Pulmonary artery endothelial cell (primary cell): ENCODE results near the gene S100A10. TPM values are rescaled to one million over a fixed set of nuclear protein-coding genes. Genes with fewer than 3 reads are reported as not detected.

ENCODE experiments used
- DNase-seq: peaks from one replicate; pipeline ENCODE4 v3.0.0-alpha.2; 2011; ENCODE audit warnings: low read depth, low spot score
- total RNA-seq: library from RNA; depleted of rRNA; stranded (reverse); fragments of >200 nt; gene quantifications from 2 replicates; pipeline ENCODE4 v1.2.3, GENCODE V29; 2014

Gene S100A10
- total RNA-seq, 1 donor from 2014 or later: 182 TPM

- no peak for DNase-seq
Observed at GRCh38 chr1:151939141-151939540, 54.5 kb downstream of the S100A10 start.

GRCh38 chr1:151936653-151937052 lies 57.0 kb downstream of the S100A10 start:
- no peak for DNase-seq

DNA sequence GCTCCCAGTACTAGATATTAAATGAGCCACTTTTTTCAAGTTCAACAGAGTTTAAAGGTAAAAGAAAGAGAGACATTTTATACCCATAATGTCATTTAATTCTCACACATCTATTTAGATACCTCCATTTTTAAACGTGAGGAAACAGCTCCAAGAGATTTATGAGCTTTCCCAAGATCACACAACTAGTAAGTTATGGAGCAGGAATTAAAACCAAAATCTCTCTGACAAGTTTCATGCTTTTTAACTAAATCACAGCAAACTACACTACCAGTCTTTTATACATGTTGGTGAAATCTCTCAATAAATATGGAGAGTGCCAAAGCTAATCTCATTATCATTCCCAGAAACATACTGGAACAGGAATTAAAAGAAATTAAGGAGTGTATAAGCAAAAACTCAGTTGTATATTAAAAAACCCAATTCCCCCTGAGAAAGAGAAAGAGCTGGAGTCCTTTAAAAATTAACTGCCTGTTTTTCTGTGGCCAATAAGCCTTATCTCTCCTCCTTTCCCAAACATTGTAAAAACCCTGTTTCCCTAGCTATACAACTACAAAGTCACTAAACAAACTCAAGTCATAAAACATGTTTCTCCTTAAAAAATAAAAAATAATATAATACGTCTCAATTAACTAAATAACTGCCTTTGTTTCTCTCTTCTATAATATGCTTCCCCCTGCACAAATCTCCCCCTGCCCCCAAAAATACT lies 57.6 kb downstream of the S100A10 start:
- DNase-seq: no peak

DNA sequence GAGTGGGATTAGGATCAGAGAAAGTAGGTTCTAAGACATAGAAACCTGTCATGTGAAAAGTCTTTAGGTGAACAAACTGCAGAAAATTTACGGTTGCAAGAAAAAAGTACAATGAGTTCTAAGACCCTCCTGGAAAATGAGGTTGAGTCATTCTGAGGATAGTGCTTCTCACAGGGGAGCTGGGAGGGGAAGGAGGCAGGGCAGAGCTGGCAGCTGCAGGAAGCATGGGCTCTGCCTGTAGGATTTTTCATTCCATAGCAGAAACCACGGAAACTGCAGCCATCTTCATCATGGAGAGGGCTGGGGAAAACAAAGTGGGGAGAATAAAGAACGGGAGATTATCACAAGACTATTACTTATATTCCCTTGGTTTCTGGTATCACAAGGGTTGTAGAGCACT lies 58.5 kb downstream of the S100A10 start:
- DNase-seq: no peak

- peak; percentile 22 for DNase-seq
Observed at GRCh38 chr1:151934048-151934493, 59.6 kb downstream of the S100A10 start.

Other genes with a start within 250 kb of the S100A10 start
- gene MRPL9, start 230.4 kb downstream of the S100A10 start, total RNA-seq: 120 and 141 TPM in 2 replicates
- 8.2 and 11.8 TPM in 2 replicates for gene TDRKH, start 203.4 kb downstream of the S100A10 start, total RNA-seq
- gene LINGO4, start 188.4 kb downstream of the S100A10 start, total RNA-seq: not detected in 2 replicates
- not detected in 2 replicates for gene RORC, start 162.1 kb downstream of the S100A10 start, total RNA-seq
- 0.04 and 0.07 TPM in 2 replicates for gene C2CD4D, start 154.0 kb downstream of the S100A10 start, total RNA-seq
- gene THEM5, start 140.1 kb downstream of the S100A10 start, total RNA-seq: not detected in 2 replicates
- 11.4 and 18.0 TPM in 2 replicates for gene THEM4, start 84.3 kb downstream of the S100A10 start, total RNA-seq
- 22.9 and 33.5 TPM in 2 replicates for gene S100A11, start 43.1 kb upstream of the S100A10 start, total RNA-seq
- not detected in 2 replicates for gene TCHHL1, start 95.2 kb upstream of the S100A10 start, total RNA-seq
- gene TCHH, start 121.6 kb upstream of the S100A10 start, total RNA-seq: under 0.01 TPM in 1 of 2 replicates, not detected in the other
- gene RPTN, start 165.4 kb upstream of the S100A10 start, total RNA-seq: not detected in 2 replicates
- gene HRNR, start 230.3 kb upstream of the S100A10 start, total RNA-seq: not detected in 2 replicates